CD4-positive, alpha-beta T cell treated with Interleukin-21 for 1 hour (primary cell): ENCODE data around the gene NPAS1.
A peak's percentile ranks its signal among the peaks of the same experiment; 100 is the strongest.

Experiments
- DNase-seq: peaks from one replicate; pipeline ENCODE4 v3.0.0-alpha.2; 2020

NPAS1 gene

GRCh38 chr19:47021536-47022139, 2.0 kb downstream of the NPAS1 start:
- DNase-seq, result no peak

- no peak for DNase-seq
Measured at GRCh38 chr19:47022140-47022536, 2.5 kb downstream of the NPAS1 start.

DNA sequence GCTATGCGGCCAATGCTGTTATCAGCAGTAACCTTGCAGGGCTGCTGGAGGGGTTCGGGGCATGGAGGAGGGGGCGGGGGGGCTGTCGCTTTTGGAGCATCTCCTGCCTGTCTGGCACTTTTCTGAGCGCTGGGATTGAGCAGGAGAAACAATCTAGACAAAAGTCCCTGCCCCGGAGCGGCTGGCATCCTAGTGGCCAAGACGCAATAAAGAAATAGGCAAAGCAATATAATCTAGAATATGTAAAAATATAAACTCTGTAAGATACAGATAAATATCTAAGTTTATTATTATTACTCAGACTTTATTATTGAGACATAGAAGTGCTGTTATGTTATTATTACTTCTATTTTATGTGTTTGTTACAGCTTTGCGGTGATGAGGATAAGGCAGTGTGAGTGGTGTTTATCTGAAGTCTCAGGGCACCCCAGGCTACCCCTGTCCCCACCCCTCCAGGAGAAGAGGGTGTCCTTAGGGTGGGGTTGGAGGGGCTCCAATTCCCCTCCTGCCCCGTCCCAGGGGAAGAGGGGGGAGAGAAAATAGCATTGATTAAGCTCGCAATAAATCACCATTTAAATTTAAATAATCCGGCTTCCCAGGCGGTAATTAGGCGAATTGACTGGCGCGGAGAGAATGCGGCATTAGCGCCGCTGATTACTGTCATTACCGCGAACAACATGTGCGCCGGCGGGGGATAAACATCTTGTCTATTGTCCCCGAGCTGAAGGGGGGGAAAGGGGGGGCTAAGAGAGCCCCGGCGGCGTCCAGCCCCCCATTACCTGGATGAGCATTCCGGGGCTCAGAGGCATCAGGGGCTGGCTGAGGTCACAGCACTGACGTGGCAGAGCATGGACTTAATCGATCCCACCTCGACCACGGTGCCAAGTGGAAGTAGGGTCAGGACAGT, 3.2 kb downstream of the NPAS1 start:
- DNase-seq, result no peak

DNA sequence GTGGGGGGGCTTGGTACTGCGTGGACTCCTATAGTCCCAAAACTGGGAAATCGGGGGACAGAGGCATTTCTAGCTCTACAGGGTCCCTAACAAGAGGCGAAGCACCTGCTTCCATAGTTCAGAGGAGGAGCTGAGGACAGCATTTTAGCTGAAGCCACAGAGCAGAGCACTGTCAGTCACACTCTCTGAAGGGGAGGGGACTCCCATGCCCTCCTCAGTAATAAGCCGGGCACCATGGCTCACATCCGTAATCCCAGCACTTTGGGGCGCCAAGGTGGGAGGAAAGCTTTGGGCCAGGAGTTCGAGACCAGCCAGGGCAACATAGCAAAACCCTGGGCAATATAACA, 3.8 kb downstream of the NPAS1 start:
- no peak for DNase-seq

DNA sequence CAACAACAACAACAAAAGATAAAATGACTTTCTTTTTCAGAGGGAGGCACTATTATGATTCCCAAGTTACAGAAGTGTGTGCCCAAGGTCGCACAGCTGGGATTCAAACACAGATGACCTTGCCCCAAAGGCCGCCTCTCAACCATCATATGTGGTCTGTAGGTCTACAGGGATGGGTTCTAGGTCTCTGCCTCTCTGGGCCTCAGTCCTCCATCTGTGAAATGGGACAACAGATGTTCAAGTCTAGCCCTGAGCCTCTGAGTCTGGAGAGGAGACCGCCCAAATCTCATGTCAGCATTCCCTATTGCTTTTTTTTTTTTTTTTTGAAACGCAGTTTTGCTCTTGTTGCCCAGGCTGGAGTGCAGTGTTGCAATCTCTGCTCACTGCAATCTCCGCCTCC, 4.9 kb downstream of the NPAS1 start:
- no peak for DNase-seq

DNA sequence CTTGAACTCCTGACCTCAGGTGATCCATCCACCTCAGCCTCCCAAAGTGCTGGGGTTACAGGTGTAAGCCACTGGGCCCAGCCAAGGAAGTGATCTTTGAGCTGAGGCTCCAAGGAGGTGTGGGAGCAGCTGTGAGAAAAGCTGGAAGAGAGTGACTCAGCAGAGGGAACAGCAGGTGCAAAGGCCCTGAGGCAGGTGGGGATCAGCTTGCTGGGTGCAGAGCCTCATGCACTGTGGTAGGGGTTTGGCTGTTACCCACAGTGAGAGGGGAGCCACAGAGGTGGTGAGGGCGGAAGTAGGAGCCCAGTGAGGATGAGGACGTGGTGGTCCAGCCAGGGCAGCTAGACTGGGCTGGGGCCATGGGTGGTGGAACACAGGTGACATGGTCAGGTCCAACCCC, 6.5 kb downstream of the NPAS1 start:
- no peak for DNase-seq

DNA sequence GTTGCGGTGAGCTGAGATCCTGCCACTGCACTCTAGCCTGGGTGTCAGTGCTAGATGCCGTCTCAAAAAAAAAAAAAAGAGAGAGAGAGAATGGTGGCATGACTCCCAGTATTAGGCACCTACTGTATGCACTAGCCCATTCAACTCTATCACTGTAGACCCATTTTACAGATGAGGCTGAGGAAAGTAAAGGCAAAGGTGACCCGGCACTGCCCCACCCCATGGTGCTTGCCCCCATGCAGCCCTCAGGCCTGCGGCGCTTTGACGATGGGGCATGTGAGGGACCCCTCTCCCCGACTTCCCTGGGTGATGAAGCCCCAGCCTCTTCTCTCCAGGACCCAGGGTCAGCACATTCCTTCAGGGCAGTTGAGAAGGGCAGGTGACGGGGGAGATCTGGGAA, 7.3 kb downstream of the NPAS1 start:
- DNase-seq, result no peak

DNA sequence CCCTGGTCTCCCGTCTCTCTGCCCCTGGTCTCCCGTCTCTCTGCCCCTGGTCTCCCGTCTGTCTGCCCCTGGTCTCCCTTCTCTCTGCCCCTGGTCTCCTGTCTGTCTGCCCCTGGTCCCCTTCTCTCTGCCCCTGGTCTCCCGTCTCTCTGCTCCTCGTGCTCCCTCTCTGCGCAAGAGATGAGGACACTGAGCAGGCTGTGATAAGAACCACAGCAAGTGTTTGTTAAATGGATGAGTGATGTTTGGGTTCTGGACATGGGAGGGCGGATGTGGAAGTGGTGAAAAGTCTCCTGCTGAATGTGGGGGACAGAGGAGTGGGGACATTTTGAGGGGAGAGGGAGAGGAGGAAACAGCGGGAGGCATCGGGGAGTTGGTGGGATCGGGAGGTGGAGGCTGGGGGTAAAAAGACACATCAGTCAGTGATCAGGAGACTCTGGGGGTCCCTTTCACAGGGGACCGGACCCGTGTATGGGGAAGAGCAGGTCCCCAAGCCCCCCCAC, 8.0 kb downstream of the NPAS1 start:
- no peak for DNase-seq

DNA sequence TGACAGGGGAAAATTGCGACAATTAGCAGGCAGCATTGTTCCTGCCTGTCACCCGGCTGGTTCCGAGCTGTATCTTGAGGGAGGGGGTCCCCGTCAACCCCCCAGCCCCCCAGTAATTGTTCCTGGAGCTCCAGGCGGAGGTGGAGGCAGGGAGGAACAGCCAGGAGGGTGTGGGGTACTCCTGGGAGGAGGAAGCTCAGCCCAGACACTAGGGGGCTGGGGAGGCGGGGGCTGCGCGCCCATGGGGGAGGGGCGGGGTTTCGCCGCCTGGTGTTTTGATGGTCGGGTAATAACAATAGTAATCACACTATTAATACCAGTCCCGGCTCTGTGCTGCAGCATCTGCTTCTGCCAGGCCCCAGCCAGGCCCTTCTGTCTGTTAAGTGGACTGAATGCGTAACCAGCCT, 8.6 kb downstream of the NPAS1 start:
- DNase-seq, result no peak

GRCh38 chr19:47032171-47032811, 12.7 kb downstream of the NPAS1 start:
- DNase-seq, result peak; percentile 72

GRCh38 chr19:47035127-47036096, 15.8 kb downstream of the NPAS1 start:
- DNase-seq, result peak; percentile 96

- DNase-seq, result peak; percentile 16
Measured at GRCh38 chr19:47036097-47036651, 16.5 kb downstream of the NPAS1 start.

GRCh38 chr19:47037766-47038165, 18.1 kb downstream of the NPAS1 start:
- no peak for DNase-seq

- no peak for DNase-seq
Measured at GRCh38 chr19:47039239-47039874, 19.7 kb downstream of the NPAS1 start.

- DNase-seq, result no peak
Measured at GRCh38 chr19:47040869-47041268, 21.2 kb downstream of the NPAS1 start.

DNA sequence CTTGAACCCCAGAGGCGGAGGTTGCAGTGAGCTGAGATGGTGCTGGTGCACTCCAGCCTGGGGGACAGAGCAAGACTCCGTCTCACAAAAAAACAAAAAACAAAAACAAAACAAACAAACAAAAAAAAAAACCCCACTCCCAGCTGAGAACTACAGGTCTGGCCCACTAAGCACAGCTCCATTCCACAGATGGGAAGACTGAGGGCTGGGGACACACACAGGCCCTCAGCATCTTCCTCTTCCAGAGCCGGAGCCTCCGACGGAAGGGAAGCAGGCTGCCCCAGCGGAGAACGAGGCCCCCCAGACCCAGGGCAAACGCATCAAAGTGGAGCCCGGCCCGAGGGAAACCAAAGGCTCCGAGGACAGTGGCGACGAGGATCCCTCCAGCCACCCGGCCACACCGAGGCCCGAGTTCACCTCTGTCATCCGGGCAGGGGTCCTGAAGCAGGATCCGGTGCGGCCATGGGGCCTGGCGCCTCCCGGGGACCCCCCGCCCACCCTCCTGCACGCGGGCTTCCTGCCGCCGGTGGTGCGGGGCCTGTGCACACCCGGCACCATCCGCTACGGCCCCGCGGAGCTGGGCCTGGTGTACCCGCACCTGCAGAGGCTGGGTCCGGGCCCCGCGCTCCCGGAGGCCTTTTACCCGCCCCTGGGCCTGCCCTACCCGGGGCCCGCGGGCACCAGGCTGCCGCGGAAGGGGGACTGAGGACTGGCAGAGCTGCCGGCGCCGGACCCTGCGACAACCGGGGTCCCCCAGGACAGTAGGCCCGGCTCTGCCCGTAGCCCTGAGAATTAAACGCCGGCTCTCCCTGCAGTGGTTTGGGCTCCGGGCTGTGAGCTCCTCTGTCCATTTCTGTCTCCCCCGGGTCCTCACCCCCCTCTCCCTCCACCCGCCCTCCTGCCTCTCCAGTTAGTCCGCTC, 25.6 kb downstream of the NPAS1 start:
- no peak for DNase-seq

- no peak for DNase-seq
Measured at GRCh38 chr19:47045867-47046470, 26.3 kb downstream of the NPAS1 start.

GRCh38 chr19:47047272-47047762, 27.7 kb downstream of the NPAS1 start:
- DNase-seq, result no peak

GRCh38 chr19:47047763-47048405, 28.2 kb downstream of the NPAS1 start:
- DNase-seq, result peak; percentile 82

GRCh38 chr19:47049307-47049700, 29.7 kb downstream of the NPAS1 start:
- DNase-seq, result no peak
